Ovary (tissue), 9 donors: ENCODE results near the gene GJD3. TPM values are rescaled to one million over a fixed set of nuclear protein-coding genes. Genes with fewer than 3 reads are reported as not detected.
"Not testable (repeated sequence)": the region's sequence is repeated elsewhere in the genome, so short reads cannot be mapped to it uniquely, and the experiment has no call there.

ENCODE experiments used
- DNase-seq, 5 donors: peaks; one replicate each; pipeline ENCODE4 v3.0.0-alpha.2; 2019 to 2020
- H3K27ac ChIP-seq, 2 donors: fragments of 200-600 bp; one replicate each; pipeline versions ENCODE4 v1.5.1 to v1.8.0; 2019 to 2022
- H3K27me3 ChIP-seq: fragments of 200-600 bp; one replicate; pipeline ENCODE4 v1.8.0; 2022
- H3K36me3 ChIP-seq: fragments of 200-600 bp; sonication (generic); one replicate; pipeline ENCODE4 v1.5.1; 2019
- H3K4me1 ChIP-seq: one replicate; pipeline ENCODE4 v1.8.1; 2013; ENCODE audit warnings: mild to moderate bottlenecking, moderate library complexity; ENCODE audit not compliant: insufficient read depth
- H3K4me3 ChIP-seq: fragments of 200-600 bp; sonication (generic); one replicate; pipeline ENCODE4 v1.5.1; 2017
- H3K9me3 ChIP-seq, 2 donors: fragments of 200-600 bp in 1 of 2; sonication (generic) in 1 of 2; one replicate each; pipeline versions ENCODE4 v1.5.1 to v1.8.1; 2013 to 2019; ENCODE audit warnings: mild to moderate bottlenecking in 1 of 2, moderate library complexity in 1 of 2
- CTCF ChIP-seq, 3 donors: fragments of 450-650 bp in 2 of 3; fragments of 200-600 bp in 1 of 3; IDR thresholded peaks; one replicate each; pipeline versions ENCODE4 v1.5.1 to v1.8.0; 2016 to 2022; ENCODE audit warnings: antibody characterized with exemption in 3 of 3, mild to moderate bottlenecking in 1 of 3
- EP300 ChIP-seq: sonication (generic); formaldehyde crosslinking; IDR thresholded peaks from one replicate; pipeline ENCODE4 v1.6.1; 2017; ENCODE audit warnings: antibody characterized with exemption
- POLR2A ChIP-seq: fragments of 450-650 bp; IDR thresholded peaks from one replicate; pipeline ENCODE4 v1.6.1; 2017; ENCODE audit warnings: antibody characterized with exemption, mild to moderate bottlenecking, moderate library complexity
- WGBS, 3 donors: extraction: QIAGEN DNeasy Blood & Tissue Kit in 1 of 3; methylation state at CpG; one replicate each; pipeline versions ENCODE4 v1.1.5 to v1.1.7; 2013 to 2017; 5-methylcytosine and 5-hydroxymethylcytosine counted together
- intact Hi-C, 4 donors: fragments of 100-400 bp; cut with DNase I; formaldehyde crosslinking; loops; one replicate each; pipeline versions ENCODE4 v1.11.0 to v1.15.1; 2022 to 2023
- polyA plus RNA-seq, 2 donors: library from polyadenylated mRNA; stranded (reverse); fragments of 200-250 nt in 1 of 2; fragments of 350-450 nt in 1 of 2; fragmentation: Illumina TruSeq in 1 of 2; extraction: RNeasy Lipid Tissue Mini Kit (QIAGEN cat#74804) in 1 of 2; gene quantifications; one replicate each; pipeline ENCODE4 v1.2.3, GENCODE V29; 2013 to 2014
- total RNA-seq, 7 donors: library from RNA; depleted of rRNA in 2 of 7; stranded (reverse); fragments of >200 nt in 2 of 7; fragmentation: NEBNext Ultra II Directional in 3 of 7; extraction: Animal tissue kit (Norgen Biotek cat#: 25700) in 3 of 7; gene quantifications; one replicate each; pipeline versions ENCODE4 v1.1.0 to v1.2.4, GENCODE V29; 2016 to 2023
- donor health status: DM: no; HTN: no; CAD: no; lungs with moderate emphysema.
- donor health status: DM: no; HTN: no; CAD: no.
- donor health status: Bipolar disorder and iron deficiency.
- donor health status: DM: yes; HTN: yes; CAD: no.
- donor health status: DM: no; HTN: no; CAD: no.
- donor health status: DM: yes; HTN: yes; CAD: no.

Gene GJD3
- total and polyA plus RNA-seq, 9 donors, result 0.24 to 1.8 (median 0.87) TPM; not detected in 3

- Histone ChIP-seq H3K4me3 (no peak overlapping the region), H3K27me3 (no peaks in the 10 kb centered on the region), H3K9me3 (no peaks in the 10 kb centered on the region), H3K27ac (no peak overlapping the region), H3K36me3 (no peaks in the 10 kb centered on the region), H3K4me1 (no peaks in the 10 kb centered on the region)
- TF ChIP-seq CTCF (IDR thresholded peaks at IDR 0.05) (no peak), EP300 (no peak), POLR2A (no peak)
- DNase-seq, result no peak
- intact Hi-C loops, result loop anchor here in 1 of 4 donors (10.0 kb wide), 1 partner anchor 193 kb away; the partner anchor contains the start of gene CCR7
- WGBS, 3 donors, result 81 to 85% (median 83%) methylated on average over 16 of the region's 16 CpGs
These were observed 6.9 kb upstream of the GJD3 start for GRCh38 chr17:40371261-40371929.

GRCh38 chr17:40369923-40370322, 5.4 kb upstream of the GJD3 start:
- WGBS, 3 donors, result 87 to 92% (median 87%) methylated on average over 7 of the region's 7 CpGs
- no peak overlapping the region for H3K27ac ChIP-seq
- no peak for TF ChIP-seq EP300
- no peak for TF ChIP-seq POLR2A
- no peak for TF ChIP-seq CTCF (IDR thresholded peaks at IDR 0.05)
- H3K27me3 ChIP-seq, result no peaks in the 10 kb centered on the region
- no peak for DNase-seq
- no peak overlapping the region for H3K4me3 ChIP-seq
- no peaks in the 10 kb centered on the region for H3K4me1 ChIP-seq
- no peaks in the 10 kb centered on the region for H3K9me3 ChIP-seq
- intact Hi-C loops, result loop anchor here in 2 of 4 donors (10.0 kb wide), 3 partner anchors 65 to 195 kb away; partner anchors contain the start of gene CCR7 (in 1 of the 2)
- H3K36me3 ChIP-seq, result no peaks in the 10 kb centered on the region

- H3K27ac ChIP-seq, H3K27me3 ChIP-seq, H3K4me1 ChIP-seq, H3K9me3 ChIP-seq, H3K36me3 ChIP-seq, DNase-seq, H3K4me3 ChIP-seq: not testable (repeated sequence)
- intact Hi-C loops, result loop anchor here in 1 of 4 donors (10.0 kb wide), 2 partner anchors 67 to 157 kb away; no protein-coding TSS in a partner anchor
- 86 to 91% (median 91%) methylated on average over 9 of the region's 9 CpGs for WGBS, 3 donors
These were observed 3.2 kb upstream of the GJD3 start for GRCh38 chr17:40367728-40368127.

- H3K36me3 ChIP-seq, result no peaks in the 10 kb centered on the region
- no peak overlapping the region for H3K4me3 ChIP-seq
- H3K9me3 ChIP-seq, result no peaks in the 10 kb centered on the region
- 72 to 78% (median 72%) methylated on average over 17 of the region's 17 CpGs for whole genome bisulfite sequencing, 3 donors
- no peak for TF ChIP-seq POLR2A
- TF ChIP-seq EP300, result no peak
- no peak for TF ChIP-seq CTCF (IDR thresholded peaks at IDR 0.05)
- no peaks in the 10 kb centered on the region for H3K27me3 ChIP-seq
- H3K27ac ChIP-seq, result no peak overlapping the region
- peak in 1 of 5 donors; percentile 8 for DNase-seq
- intact Hi-C loops, result loop anchor here in 1 of 4 donors (10.0 kb wide), 2 partner anchors 68 to 158 kb away; no protein-coding TSS in a partner anchor
- peaks cover 5% of the 10 kb centered on the region for H3K4me1 ChIP-seq
These were observed 2.5 kb upstream of the GJD3 start for GRCh38 chr17:40366861-40367518.
